ENCODE results near the gene GABRP.

GABRP gene

GRCh38 chr5:170741801-170742200 lies 41.7 kb upstream of the GABRP start:
- no peak for DNase-seq (ENCODE audit: low read depth)
- TF ChIP-seq CTCF (IDR thresholded peaks at IDR 0.05; ENCODE audit: insufficient read depth, low read depth, low read length, missing control alignments), result no peak
- H3K4me3 ChIP-seq (ENCODE audit: low read length), result no peak overlapping the region

GRCh38 chr5:170743876-170744212 lies 39.7 kb upstream of the GABRP start:
- no peak for DNase-seq (ENCODE audit: low read depth)
- no peak overlapping the region for H3K4me3 ChIP-seq (ENCODE audit: low read length)
- TF ChIP-seq CTCF (IDR thresholded peaks at IDR 0.05; ENCODE audit: insufficient read depth, low read depth, low read length, missing control alignments), result no peak

- H3K4me3 ChIP-seq (ENCODE audit: low read length), result no peak overlapping the region
- DNase-seq (ENCODE audit: low read depth), result peak; percentile 17
- no peak for TF ChIP-seq CTCF (IDR thresholded peaks at IDR 0.05; ENCODE audit: insufficient read depth, low read depth, low read length, missing control alignments)
Observed at GRCh38 chr5:170745481-170746071, 37.9 kb upstream of the GABRP start.

- DNase-seq (ENCODE audit: low read depth), result no peak
- no peak for TF ChIP-seq CTCF (IDR thresholded peaks at IDR 0.05; ENCODE audit: insufficient read depth, low read depth, low read length, missing control alignments)
Observed at GRCh38 chr5:170746075-170746960, 37.2 kb upstream of the GABRP start.

GRCh38 chr5:170746961-170747340 lies 36.6 kb upstream of the GABRP start:
- TF ChIP-seq CTCF (IDR thresholded peaks at IDR 0.05; ENCODE audit: insufficient read depth, low read depth, low read length, missing control alignments), result no peak
- no peak overlapping the region for H3K4me3 ChIP-seq (ENCODE audit: low read length)
- no peak for DNase-seq (ENCODE audit: low read depth)

More at GRCh38 chr5:170746075-170746960, 37.2 kb upstream of the GABRP start:
- H3K4me3 ChIP-seq (ENCODE audit: low read length), result no peak overlapping the region

- no peak overlapping the region for H3K4me3 ChIP-seq (ENCODE audit: low read length)
- no peak for DNase-seq (ENCODE audit: low read depth)
- TF ChIP-seq CTCF (IDR thresholded peaks at IDR 0.05; ENCODE audit: insufficient read depth, low read depth, low read length, missing control alignments), result no peak
Observed at GRCh38 chr5:170747357-170747756, 36.2 kb upstream of the GABRP start.
